Measurements from ENCODE around the gene GRIK4.

DNA sequence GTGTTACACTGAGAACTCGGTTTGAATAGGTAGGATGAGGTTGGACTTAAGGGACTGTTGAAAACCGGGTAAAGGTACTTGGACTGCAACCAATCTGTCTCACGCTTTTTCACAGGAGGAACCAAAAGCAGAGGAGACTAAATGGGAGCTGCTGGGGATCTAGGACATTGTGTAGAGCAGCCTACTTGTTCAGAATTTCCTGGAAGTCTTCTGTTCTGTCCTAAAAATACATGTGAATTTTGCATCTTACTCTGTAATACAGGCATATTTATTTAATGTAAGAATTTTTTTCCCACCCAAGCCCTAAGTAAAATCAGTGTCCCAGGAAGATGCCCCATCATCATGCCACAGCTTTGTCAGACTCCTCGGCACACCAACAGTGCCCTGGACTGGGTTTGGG lies 460.3 kb downstream of the GRIK4 start:
- TF ChIP-seq YY1 (IDR thresholded peaks at IDR 0.05; ENCODE audit: insufficient read depth, insufficient read length) (no peak), SUZ12 (IDR thresholded peaks at IDR 0.05; ENCODE audit: extremely low read depth, insufficient read depth, insufficient read length) (no peak), ZNF274 (IDR thresholded peaks at IDR 0.05; ENCODE audit: low read depth, low read length) (no peak)

Measured in NT2/D1 (cell line).